ENCODE results near the gene COL16A1.

DNA sequence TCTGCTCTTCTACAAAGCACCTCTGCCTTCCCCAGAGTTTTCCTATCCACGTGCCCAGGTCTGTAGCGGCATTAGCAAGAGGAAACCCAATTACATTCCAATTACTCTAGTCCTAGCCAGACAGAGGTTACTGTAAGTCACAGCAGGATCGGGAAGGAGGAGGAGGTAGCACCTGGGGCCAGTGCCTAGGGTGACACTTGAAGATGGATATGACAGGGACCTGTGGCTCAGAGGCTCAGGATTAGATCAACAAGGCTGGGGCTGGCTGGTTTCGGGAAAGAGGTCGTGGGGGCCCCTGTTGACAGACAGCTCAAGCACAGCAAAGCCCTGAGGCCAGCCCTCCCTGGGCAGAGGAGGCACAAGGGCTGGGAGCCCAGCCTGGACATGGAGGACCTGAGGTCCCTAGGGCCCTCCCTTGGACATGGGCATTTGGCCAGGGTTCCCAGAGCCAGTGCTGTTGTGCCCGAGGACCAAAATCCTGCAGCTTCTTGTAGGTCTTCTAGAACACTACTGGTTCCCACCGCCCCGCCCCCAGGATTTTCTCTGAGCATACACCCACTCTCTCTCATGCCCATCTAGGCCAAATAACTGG, 89.3 kb downstream of the COL16A1 start:
- TF ChIP-seq ZNF274 (IDR thresholded peaks at IDR 0.05; ENCODE audit: low read depth, low read length) (no peak), YY1 (IDR thresholded peaks at IDR 0.05; ENCODE audit: insufficient read depth, insufficient read length) (no peak)
